C4-2B (cell line): ENCODE measurements around the gene PLPP4.

ENCODE experiments used
- CTCF ChIP-seq: fragments of 450-650 bp; conservative IDR thresholded peaks from 2 replicates; pipeline ENCODE4 v1.5.1; 2017; ENCODE audit warnings: mild to moderate bottlenecking
- ZFX ChIP-seq: fragments of 450-650 bp; IDR thresholded peaks from 2 replicates; pipeline ENCODE4 v1.6.1; 2017

GRCh38 chr10:120530699-120531098, 73.7 kb downstream of the PLPP4 start:
- no peak for TF ChIP-seq CTCF
- TF ChIP-seq ZFX, result no peak
